SH-SY5Y (cell line): Measurements from ENCODE around the gene XAF1.

ENCODE experiments used
- GATA2 ChIP-seq: IDR thresholded peaks from 2 replicates; pipeline ENCODE4 v1.6.1; 2011; ENCODE audit warnings: mild to moderate bottlenecking, low read depth, low read length
- GATA3 ChIP-seq: IDR thresholded peaks from 2 replicates; pipeline ENCODE4 v1.6.1; 2011; ENCODE audit warnings: low read depth, mild to moderate bottlenecking, low read length, moderate library complexity

GRCh38 chr17:6748617-6749016 lies 7.2 kb upstream of the XAF1 start:
- TF ChIP-seq GATA2 (no peak), GATA3 (no peak)
